K562 (cell line): ENCODE data around the gene TTLL9.

Experiments used
- CTCF ChIP-seq, 3 experiments: IDR thresholded peaks in 2 of 3; conservative IDR thresholded peaks in 1 of 3; 2 replicates each; pipeline ENCODE4 v1.5.1; 2011 to 2012; ENCODE audit warnings: low read length in 3 of 3, mild to moderate bottlenecking in 3 of 3, control low read depth in 2 of 3, improper control_type of control experiment in 1 of 3, inconsistent platforms in 1 of 3, low read depth in 1 of 3, mixed read lengths in 1 of 3, moderate library complexity in 1 of 3; ENCODE audit not compliant: insufficient read depth in 2 of 3
- EGR1 ChIP-seq: fragments of 450-650 bp; conservative IDR thresholded peaks from 2 replicates; pipeline ENCODE4 v1.6.1; 2017; ENCODE audit warnings: mild to moderate bottlenecking
- EP300 ChIP-seq: IDR thresholded peaks from 2 replicates; pipeline ENCODE4 v1.6.1; 2012; ENCODE audit warnings: low read length, improper control_type of control experiment
- JUN ChIP-seq, 2 experiments: sonication (generic) in 1 of 2; formaldehyde crosslinking in 1 of 2; IDR thresholded peaks; 2 replicates each; pipeline versions ENCODE4 v1.6.1 to v1.8.0; 2012 to 2022; ENCODE audit warnings: borderline replicate concordance in 2 of 2, mild to moderate bottlenecking in 2 of 2, improper control_type of control experiment in 1 of 2, low read depth in 1 of 2, low read length in 1 of 2, missing genetic modification reagents in 1 of 2
- KAT7 ChIP-seq: sonication (generic); formaldehyde crosslinking; IDR thresholded peaks from 2 replicates; pipeline ENCODE4 v1.8.0; 2022; ENCODE audit warnings: missing genetic modification reagents, mild to moderate bottlenecking, borderline replicate concordance
- RFX1 ChIP-seq: fragments of 450-650 bp; IDR thresholded peaks from 2 replicates; pipeline ENCODE4 v1.6.1; 2016; ENCODE audit warnings: mild to moderate bottlenecking, moderate library complexity
- SREBF2 ChIP-seq: sonication (generic); formaldehyde crosslinking; IDR thresholded peaks from 2 replicates; pipeline ENCODE4 v1.4.0; 2020; ENCODE audit warnings: mild to moderate bottlenecking, missing genetic modification reagents

- no peak for TF ChIP-seq EGR1
- TF ChIP-seq CTCF (IDR thresholded peaks at IDR 0.05 in 2 of 3, conservative IDR thresholded peaks at IDR 0.05 in 1 of 3; ENCODE audit: insufficient read depth in 2 of 3, low read depth in 1 of 3, low read length in 3 of 3): no peak
- no peak for TF ChIP-seq JUN (IDR thresholded peaks at IDR 0.05; ENCODE audit: borderline replicate concordance, low read depth, low read length)
- TF ChIP-seq JUN (CRISPR knock-in tag; IDR thresholded peaks at IDR 0.05; ENCODE audit: borderline replicate concordance): no peak
- TF ChIP-seq EP300: no peak
- TF ChIP-seq SREBF2 (CRISPR knock-in tag): no peak
- TF ChIP-seq RFX1: no peak
- no peak for TF ChIP-seq KAT7 (CRISPR knock-in tag)
These were observed 34.9 kb upstream of the TTLL9 start for GRCh38 chr20:31835554-31835953.
